Stimulated activated CD8-positive, alpha-beta memory T cell treated with anti-CD3 and anti-CD28 coated beads, Interleukin-7, amount 100 ng/mL, for 1 hour (primary cell): ENCODE measurements around the gene SPRR2B.
"Not testable (repeated sequence)": the region's sequence is repeated elsewhere in the genome, so short reads cannot be mapped to it uniquely, and the experiment has no call there.

Experiments used
- DNase-seq, 2 donors: peaks; one replicate each; pipeline ENCODE4 v3.0.0-alpha.2; 2020; ENCODE audit warnings: low read depth in 2 of 2

SPRR2B gene

GRCh38 chr1:153071511-153071910, at the start of gene SPRR2B:
TSS of gene SPRR2B (minus strand) at chr1:153071611. CDS start at chr1:153070839, 772 bp downstream.
- no peak for DNase-seq

- no peak for DNase-seq
Measured at GRCh38 chr1:153120945-153121344, 49.5 kb upstream of the SPRR2B start.

- DNase-seq: no peak
Measured at GRCh38 chr1:153119491-153119971, 48.1 kb upstream of the SPRR2B start.

- DNase-seq: not testable (repeated sequence)
Measured at GRCh38 chr1:153115264-153115663, 43.9 kb upstream of the SPRR2B start.

- DNase-seq: no peak
Measured at GRCh38 chr1:153113416-153113815, 42.0 kb upstream of the SPRR2B start, which contains the start of gene SPRR2F. TSS of gene SPRR2F (minus strand) at chr1:153113516. CDS start at chr1:153112733, 783 bp downstream.

- not testable (repeated sequence) for DNase-seq
Measured at GRCh38 chr1:153112454-153112853, 41.0 kb upstream of the SPRR2B start.

- DNase-seq: no peak
Measured at GRCh38 chr1:153100245-153100644, 28.8 kb upstream of the SPRR2B start.

GRCh38 chr1:153099461-153100045, 28.1 kb upstream of the SPRR2B start:
- DNase-seq: no peak

- DNase-seq: no peak
Measured at GRCh38 chr1:153095764-153096163, 24.4 kb upstream of the SPRR2B start.

GRCh38 chr1:153094426-153094825, 23.0 kb upstream of the SPRR2B start, which contains the start of gene SPRR2E:
TSS of gene SPRR2E (minus strand) at chr1:153094526. CDS start at chr1:153093751, 775 bp downstream.
- DNase-seq: no peak

- no peak for DNase-seq
Measured at GRCh38 chr1:153087652-153088051, 16.2 kb upstream of the SPRR2B start.

GRCh38 chr1:153081736-153082135, 10.3 kb upstream of the SPRR2B start:
- no peak for DNase-seq

GRCh38 chr1:153072806-153073726, 1.7 kb upstream of the SPRR2B start:
- no peak for DNase-seq

GRCh38 chr1:153070243-153070642, 1.2 kb downstream of the SPRR2B start:
- no peak for DNase-seq

- DNase-seq: no peak
Measured at GRCh38 chr1:153058826-153059784, 12.3 kb downstream of the SPRR2B start.

GRCh38 chr1:153058154-153058553, 13.3 kb downstream of the SPRR2B start:
- no peak for DNase-seq

GRCh38 chr1:153057375-153057774, 14.0 kb downstream of the SPRR2B start, which contains the start of gene SPRR2A:
TSS of gene SPRR2A (minus strand) at chr1:153057512. CDS start at chr1:153056735, 777 bp downstream.
- no peak for DNase-seq

- DNase-seq: not testable (repeated sequence)
Measured at GRCh38 chr1:153056111-153056510, 15.3 kb downstream of the SPRR2B start.

- DNase-seq: no peak
Measured at GRCh38 chr1:153049211-153049610, 22.2 kb downstream of the SPRR2B start.

- no peak for DNase-seq
Measured at GRCh38 chr1:153040950-153041631, 30.3 kb downstream of the SPRR2B start, which contains the start of gene SPRR2D. TSS of gene SPRR2D (minus strand) at chr1:153041120. CDS start at chr1:153040346, 774 bp downstream.

- no peak for DNase-seq
Measured at GRCh38 chr1:153035211-153035610, 36.2 kb downstream of the SPRR2B start.
